ENCODE results near the gene SEZ6.

Gene SEZ6

DNA sequence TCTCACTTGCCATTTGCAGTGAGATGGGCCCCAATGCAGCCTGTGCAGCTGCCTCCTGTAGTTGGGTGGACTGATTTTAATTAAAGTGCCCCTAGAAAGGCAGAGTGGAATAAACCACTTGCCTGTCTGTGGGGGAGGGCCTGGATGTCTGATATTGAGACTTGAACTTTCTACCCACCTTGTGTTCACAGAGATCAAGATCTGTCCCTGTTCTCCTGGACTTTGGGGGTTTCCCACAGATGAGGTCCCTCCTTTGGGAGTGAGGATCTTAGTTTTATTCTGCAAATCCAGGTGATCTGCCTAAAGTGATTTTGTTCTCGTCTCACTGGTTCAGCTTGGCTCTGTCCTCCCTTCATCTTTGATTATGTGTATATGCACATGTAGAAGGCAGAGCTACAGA lies 95.3 kb downstream of the SEZ6 start:
- Histone ChIP-seq H2BK120ac (ENCODE audit: low read depth, low read length) (no peak overlapping the region), H3K23ac (ENCODE audit: low read depth, low read length, poor library complexity) (no peak overlapping the region), H3K4me2 (ENCODE audit: insufficient read depth, low read length, poor library complexity, severe bottlenecking) (no peak overlapping the region), H2AK5ac (ENCODE audit: low read depth, low read length) (no peak overlapping the region), H2BK15ac (ENCODE audit: low read length) (no peak overlapping the region), H3K4me1 (ENCODE audit: control insufficient read depth in 2 of 2, insufficient read depth in 1 of 2, low read depth in 1 of 2, low read length in 2 of 2) (no peaks in the 10 kb centered on the region), H3K18ac (ENCODE audit: low read length) (no peak overlapping the region), H3K27ac (replicated peaks; ENCODE audit: low read length) (no peak overlapping the region), H3K79me1 (ENCODE audit: low read depth, low read length) (no peaks in the 10 kb centered on the region), H2BK5ac (ENCODE audit: low read length) (no peak overlapping the region), H3K27me3 (ENCODE audit: control insufficient read depth in 3 of 3, insufficient read depth in 3 of 3, low read depth in 1 of 3, low read length in 3 of 3) (no peaks in the 10 kb centered on the region), H4K91ac (ENCODE audit: low read depth, low read length, poor library complexity) (no peak overlapping the region), H2BK12ac (ENCODE audit: low read length) (no peak overlapping the region), H3K9ac (ENCODE audit: low read depth, low read length, poor library complexity) (no peak overlapping the region), H3K9me3 (replicated peaks in 1 of 2; ENCODE audit: control insufficient read depth in 2 of 2, insufficient read depth in 1 of 2, low read depth in 1 of 2, low read length in 2 of 2) (no peaks in the 10 kb centered on the region), H3K36me3 (replicated peaks in 1 of 2; ENCODE audit: control insufficient read depth in 2 of 2, insufficient read depth in 2 of 2, low read length in 2 of 2) (peaks cover 83 to 99% of the 10 kb centered on the region in 2 donors), H4K8ac (ENCODE audit: low read depth, low read length) (no peak overlapping the region), H3K4ac (ENCODE audit: low read length) (no peak overlapping the region), H3K4me3 (ENCODE audit: low read length in 2 of 2) (no peak overlapping the region), H3K14ac (ENCODE audit: low read length) (no peak overlapping the region), H2AFZ (ENCODE audit: low read length) (no peak overlapping the region)
- no peak for DNase-seq (ENCODE audit: low spot score)
- WGBS, 2 donors (ENCODE audit: extremely low coverage in 2 of 2, insufficient read length in 2 of 2, insufficient replicate concordance in 1 of 2), result no CpG with 5 or more reads among the region's 1 CpG

- no peak overlapping the region for H2BK12ac ChIP-seq (ENCODE audit: low read length)
- H2BK120ac ChIP-seq (ENCODE audit: low read depth, low read length), result no peak overlapping the region
- WGBS, 2 donors (ENCODE audit: extremely low coverage in 2 of 2, insufficient read length in 2 of 2, insufficient replicate concordance in 1 of 2), result no CpG with 5 or more reads among the region's 6 CpGs
- H4K91ac ChIP-seq (ENCODE audit: low read depth, low read length, poor library complexity), result no peak overlapping the region
- H2BK5ac ChIP-seq (ENCODE audit: low read length), result no peak overlapping the region
- no peak overlapping the region for H2AFZ ChIP-seq (ENCODE audit: low read length)
- no peak overlapping the region for H3K27ac ChIP-seq (replicated peaks; ENCODE audit: low read length)
- no peaks in the 10 kb centered on the region for H3K9me3 ChIP-seq (replicated peaks in 1 of 2; ENCODE audit: control insufficient read depth in 2 of 2, insufficient read depth in 1 of 2, low read depth in 1 of 2, low read length in 2 of 2)
- no peak overlapping the region for H3K4me3 ChIP-seq (ENCODE audit: low read length in 2 of 2)
- no peak overlapping the region for H3K4ac ChIP-seq (ENCODE audit: low read length)
- H3K14ac ChIP-seq (ENCODE audit: low read length), result no peak overlapping the region
- H2AK5ac ChIP-seq (ENCODE audit: low read depth, low read length), result no peak overlapping the region
- H3K18ac ChIP-seq (ENCODE audit: low read length), result no peak overlapping the region
- no peaks in the 10 kb centered on the region for H3K27me3 ChIP-seq (ENCODE audit: control insufficient read depth in 3 of 3, insufficient read depth in 3 of 3, low read depth in 1 of 3, low read length in 3 of 3)
- H4K8ac ChIP-seq (ENCODE audit: low read depth, low read length), result no peak overlapping the region
- no peaks in the 10 kb centered on the region for H3K79me1 ChIP-seq (ENCODE audit: low read depth, low read length)
- no peak overlapping the region for H3K9ac ChIP-seq (ENCODE audit: low read depth, low read length, poor library complexity)
- no peak overlapping the region for H2BK15ac ChIP-seq (ENCODE audit: low read length)
- H3K4me2 ChIP-seq (ENCODE audit: insufficient read depth, low read length, poor library complexity, severe bottlenecking), result no peak overlapping the region
- H3K4me1 ChIP-seq (ENCODE audit: control insufficient read depth in 2 of 2, insufficient read depth in 1 of 2, low read depth in 1 of 2, low read length in 2 of 2), result no peaks in the 10 kb centered on the region
- DNase-seq (ENCODE audit: low spot score), result no peak
- peaks cover 69 to 86% of the 10 kb centered on the region in 2 donors for H3K36me3 ChIP-seq (replicated peaks in 1 of 2; ENCODE audit: control insufficient read depth in 2 of 2, insufficient read depth in 2 of 2, low read length in 2 of 2)
- no peak overlapping the region for H3K23ac ChIP-seq (ENCODE audit: low read depth, low read length, poor library complexity)
Measured at GRCh38 chr17:28908640-28909167, 97.1 kb downstream of the SEZ6 start.

DNA sequence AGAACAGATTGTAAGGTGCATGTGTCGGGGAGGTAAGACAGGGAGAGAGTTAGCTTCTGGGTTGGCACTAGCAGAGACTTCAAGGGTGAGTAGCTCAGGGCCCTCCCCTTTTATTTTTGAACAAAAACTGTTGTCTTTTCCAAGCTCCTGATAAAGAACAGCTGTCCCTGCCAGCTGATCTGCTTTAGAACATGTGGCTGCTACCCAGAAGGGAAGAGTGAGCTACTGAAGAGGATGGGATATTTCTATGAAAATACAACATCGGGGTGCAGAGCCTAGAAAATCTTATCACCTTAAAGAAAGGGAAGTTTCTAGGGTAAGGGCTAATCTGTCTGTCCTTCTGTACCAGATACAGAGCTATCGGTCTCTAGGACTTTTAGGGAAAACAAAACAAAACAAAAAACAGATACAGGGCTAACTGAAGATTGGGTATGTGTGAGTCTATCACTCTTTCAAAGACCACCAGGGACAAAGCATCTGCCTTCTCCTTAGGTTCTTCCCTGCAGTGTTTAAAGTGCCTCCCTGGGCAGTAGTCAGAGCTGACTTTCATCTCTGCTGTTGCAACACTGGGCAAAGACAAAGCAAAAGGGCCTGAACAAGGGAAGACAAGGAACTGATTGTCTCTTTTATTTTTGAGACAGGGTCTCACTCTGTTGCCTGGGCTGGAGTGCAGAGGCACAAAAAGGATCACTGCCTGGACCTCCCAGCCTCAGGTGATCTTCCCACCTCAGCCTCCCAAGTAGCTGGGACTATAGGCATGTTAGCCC lies 97.9 kb downstream of the SEZ6 start:
- Histone ChIP-seq H3K9ac (ENCODE audit: low read depth, low read length, poor library complexity) (no peak overlapping the region), H2BK120ac (ENCODE audit: low read depth, low read length) (no peak overlapping the region), H3K79me1 (ENCODE audit: low read depth, low read length) (no peaks in the 10 kb centered on the region), H3K18ac (ENCODE audit: low read length) (no peak overlapping the region), H2BK12ac (ENCODE audit: low read length) (no peak overlapping the region), H2AK5ac (ENCODE audit: low read depth, low read length) (no peak overlapping the region), H4K8ac (ENCODE audit: low read depth, low read length) (no peak overlapping the region), H3K14ac (ENCODE audit: low read length) (no peak overlapping the region), H3K27ac (replicated peaks; ENCODE audit: low read length) (no peak overlapping the region), H2BK15ac (ENCODE audit: low read length) (no peak overlapping the region), H4K91ac (ENCODE audit: low read depth, low read length, poor library complexity) (no peak overlapping the region), H2BK5ac (ENCODE audit: low read length) (no peak overlapping the region), H3K4me3 (ENCODE audit: low read length in 2 of 2) (no peak overlapping the region), H3K4me1 (ENCODE audit: control insufficient read depth in 2 of 2, insufficient read depth in 1 of 2, low read depth in 1 of 2, low read length in 2 of 2) (peaks cover 0 to 1% of the 10 kb centered on the region in 2 donors), H3K4me2 (ENCODE audit: insufficient read depth, low read length, poor library complexity, severe bottlenecking) (no peak overlapping the region), H2AFZ (ENCODE audit: low read length) (no peak overlapping the region), H3K23ac (ENCODE audit: low read depth, low read length, poor library complexity) (peak overlapping the region; percentile 25), H3K36me3 (replicated peaks in 1 of 2; ENCODE audit: control insufficient read depth in 2 of 2, insufficient read depth in 2 of 2, low read length in 2 of 2) (peaks cover 62 to 78% of the 10 kb centered on the region in 2 donors), H3K4ac (ENCODE audit: low read length) (no peak overlapping the region), H3K9me3 (replicated peaks in 1 of 2; ENCODE audit: control insufficient read depth in 2 of 2, insufficient read depth in 1 of 2, low read depth in 1 of 2, low read length in 2 of 2) (no peaks in the 10 kb centered on the region), H3K27me3 (ENCODE audit: control insufficient read depth in 3 of 3, insufficient read depth in 3 of 3, low read depth in 1 of 3, low read length in 3 of 3) (no peaks in the 10 kb centered on the region)
- WGBS, 2 donors (ENCODE audit: extremely low coverage in 2 of 2, insufficient read length in 2 of 2, insufficient replicate concordance in 1 of 2), result no CpG with 5 or more reads among the region's 3 CpGs
- DNase-seq (ENCODE audit: low spot score), result no peak

DNA sequence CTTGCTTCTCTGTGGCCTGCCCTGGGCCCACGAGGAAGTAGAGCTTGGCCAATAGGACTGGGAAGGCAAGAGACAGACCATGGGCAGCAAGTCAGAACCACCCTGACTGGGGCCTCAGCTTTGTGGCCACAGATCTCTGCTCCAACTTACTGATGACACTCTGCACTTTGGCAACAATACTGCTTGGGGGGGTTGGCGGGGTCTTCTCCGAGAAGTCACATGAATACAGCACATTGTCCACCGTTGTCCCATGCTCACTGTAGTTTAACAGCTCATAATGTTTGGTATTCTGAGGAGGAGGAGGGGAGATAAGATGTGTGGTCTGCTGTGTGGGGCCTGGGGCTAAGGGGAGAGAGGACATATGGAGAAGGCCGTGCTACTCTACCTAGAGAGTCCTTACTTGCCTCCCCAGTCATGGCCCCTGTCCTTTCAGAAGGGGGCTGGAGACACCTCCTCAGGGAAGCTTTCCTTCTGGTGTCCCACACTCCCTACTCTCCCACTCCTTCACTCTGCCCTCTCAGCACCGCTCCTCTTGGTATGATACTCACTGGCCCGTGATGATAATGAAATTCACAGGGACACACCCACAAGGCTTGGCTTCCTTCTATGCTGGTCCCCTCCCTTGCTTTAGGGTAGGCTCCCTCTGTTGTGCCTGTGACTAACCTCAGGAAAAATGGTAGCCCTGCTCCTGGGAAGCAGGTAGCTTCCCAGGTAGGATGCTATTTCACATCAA lies 99.0 kb downstream of the SEZ6 start:
- Histone ChIP-seq H3K4me3 (ENCODE audit: low read length in 2 of 2) (no peak overlapping the region), H3K18ac (ENCODE audit: low read length) (no peak overlapping the region), H3K4me1 (ENCODE audit: control insufficient read depth in 2 of 2, insufficient read depth in 1 of 2, low read depth in 1 of 2, low read length in 2 of 2) (peaks cover 0 to 1% of the 10 kb centered on the region in 2 donors), H3K27ac (replicated peaks; ENCODE audit: low read length) (peak overlapping the region; percentile 25), H3K36me3 (replicated peaks in 1 of 2; ENCODE audit: control insufficient read depth in 2 of 2, insufficient read depth in 2 of 2, low read length in 2 of 2) (peaks cover 52 to 68% of the 10 kb centered on the region in 2 donors), H2BK12ac (ENCODE audit: low read length) (no peak overlapping the region), H3K27me3 (ENCODE audit: control insufficient read depth in 3 of 3, insufficient read depth in 3 of 3, low read depth in 1 of 3, low read length in 3 of 3) (no peaks in the 10 kb centered on the region), H2BK5ac (ENCODE audit: low read length) (peak overlapping the region; percentile 56), H3K14ac (ENCODE audit: low read length) (no peak overlapping the region), H4K91ac (ENCODE audit: low read depth, low read length, poor library complexity) (no peak overlapping the region), H2BK120ac (ENCODE audit: low read depth, low read length) (no peak overlapping the region), H2BK15ac (ENCODE audit: low read length) (no peak overlapping the region), H3K4me2 (ENCODE audit: insufficient read depth, low read length, poor library complexity, severe bottlenecking) (no peak overlapping the region), H3K79me1 (ENCODE audit: low read depth, low read length) (no peaks in the 10 kb centered on the region), H3K9ac (ENCODE audit: low read depth, low read length, poor library complexity) (no peak overlapping the region), H3K4ac (ENCODE audit: low read length) (no peak overlapping the region), H3K9me3 (replicated peaks in 1 of 2; ENCODE audit: control insufficient read depth in 2 of 2, insufficient read depth in 1 of 2, low read depth in 1 of 2, low read length in 2 of 2) (no peaks in the 10 kb centered on the region), H4K8ac (ENCODE audit: low read depth, low read length) (no peak overlapping the region), H2AFZ (ENCODE audit: low read length) (no peak overlapping the region), H2AK5ac (ENCODE audit: low read depth, low read length) (no peak overlapping the region), H3K23ac (ENCODE audit: low read depth, low read length, poor library complexity) (no peak overlapping the region)
- DNase-seq (ENCODE audit: low spot score), result no peak
- WGBS, 2 donors (ENCODE audit: extremely low coverage in 2 of 2, insufficient read length in 2 of 2, insufficient replicate concordance in 1 of 2), result no CpG with 5 or more reads among the region's 7 CpGs

Measured in neuronal stem cell (in vitro differentiated cells).